ENCODE measurements around the gene PCBP4.
"Not testable (repeated sequence)": the region's sequence is repeated elsewhere in the genome, so short reads cannot be mapped to it uniquely, and the experiment has no call there.

The PCBP4 gene

GRCh38 chr3:51928981-51929380, 38.3 kb downstream of the PCBP4 start:
- in situ Hi-C loops (cut with MboI; ENCODE audit: low sequenced_read_pairs) = not testable (repeated sequence)

GRCh38 chr3:51928438-51928837, 38.8 kb downstream of the PCBP4 start:
- in situ Hi-C loops (cut with MboI; ENCODE audit: low sequenced_read_pairs) = no loop called here

- in situ Hi-C loops (cut with MboI; ENCODE audit: low sequenced_read_pairs) = no loop called here
Observed at GRCh38 chr3:51927061-51927977, 39.9 kb downstream of the PCBP4 start.

DNA sequence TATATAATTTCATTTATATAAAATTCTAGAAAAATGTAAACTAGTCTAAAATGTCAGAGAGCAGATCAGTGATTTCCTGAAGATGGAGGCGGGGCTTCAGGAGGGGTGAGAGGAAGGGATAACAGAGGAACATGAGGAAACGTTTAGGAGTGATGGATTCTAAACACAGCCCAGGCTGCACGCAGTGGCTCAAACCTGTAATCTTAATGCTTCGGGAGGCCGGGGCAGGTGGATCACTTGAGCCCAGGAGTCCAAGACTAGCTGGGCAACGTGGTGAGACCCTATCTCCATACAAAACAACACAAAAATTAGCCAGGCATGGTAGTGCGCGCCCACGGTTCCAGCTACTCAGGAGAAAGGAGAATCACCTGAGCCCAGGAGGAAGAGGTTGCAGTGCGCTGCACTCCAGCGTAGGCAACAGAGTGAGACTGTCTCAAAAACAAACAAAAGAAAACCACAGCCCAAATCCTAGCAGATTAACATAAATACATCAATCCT, 46.1 kb downstream of the PCBP4 start:
- in situ Hi-C loops (cut with MboI; ENCODE audit: low sequenced_read_pairs) = no loop called here

- in situ Hi-C loops (cut with MboI; ENCODE audit: low sequenced_read_pairs) = no loop called here
Observed at GRCh38 chr3:51916418-51916817, 50.8 kb downstream of the PCBP4 start.

DNA sequence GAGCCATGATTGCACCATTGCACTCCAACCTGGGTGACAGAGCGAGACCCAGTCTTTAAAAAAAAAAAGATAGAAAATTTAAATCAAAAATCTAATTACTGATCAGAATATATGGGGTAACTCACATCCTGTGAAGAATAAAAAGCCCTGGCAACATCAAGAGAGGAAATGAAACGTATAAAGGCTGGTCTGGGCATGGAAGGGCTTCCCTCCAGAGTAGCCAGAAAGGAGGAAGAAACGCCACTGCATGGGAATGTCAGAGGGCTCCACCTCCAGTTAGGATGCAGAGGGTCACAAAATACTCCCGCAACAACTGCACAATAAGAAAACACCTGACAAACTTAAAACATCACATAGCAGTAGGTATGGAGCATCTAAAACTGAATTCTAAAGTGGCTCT, 59.2 kb downstream of the PCBP4 start:
- in situ Hi-C loops (cut with MboI; ENCODE audit: low sequenced_read_pairs) = no loop called here
